Immature natural killer cell (primary cell): Measurements from ENCODE around the gene ELP5. TPM values are rescaled to one million over a fixed set of nuclear protein-coding genes. Genes with fewer than 3 reads are reported as not detected.

ENCODE experiments used
- DNase-seq, 3 donors: peaks; one replicate each; pipeline ENCODE4 v3.0.0; 2022; ENCODE audit warnings: mixed read lengths in 1 of 3
- H3K27ac Mint-ChIP-seq, 6 donors: one replicate each; pipeline ENCODE4 v1.8.0; 2020; ENCODE audit warnings: mixed read lengths in 6 of 6, mild to moderate bottlenecking in 5 of 6, inconsistent platforms in 4 of 6, moderate library complexity in 3 of 6
- H3K27me3 Mint-ChIP-seq, 3 donors: one replicate each; pipeline ENCODE4 v1.8.0; 2020 to 2021; ENCODE audit warnings: low read depth in 3 of 3, mild to moderate bottlenecking in 3 of 3, mixed read lengths in 3 of 3, moderate library complexity in 3 of 3, inconsistent platforms in 1 of 3
- H3K36me3 Mint-ChIP-seq, 3 donors: one replicate each; pipeline ENCODE4 v1.8.0; 2020; ENCODE audit warnings: mixed read lengths in 3 of 3, inconsistent platforms in 2 of 3, mild to moderate bottlenecking in 2 of 3
- H3K4me1 Mint-ChIP-seq, 2 donors: one replicate each; pipeline ENCODE4 v1.8.0; 2020; ENCODE audit warnings: inconsistent platforms in 2 of 2, mild to moderate bottlenecking in 2 of 2, mixed read lengths in 2 of 2, moderate library complexity in 1 of 2
- H3K4me3 Mint-ChIP-seq, 5 donors: one replicate each; pipeline ENCODE4 v1.8.0; 2020; ENCODE audit warnings: mild to moderate bottlenecking in 5 of 5, mixed read lengths in 5 of 5, inconsistent platforms in 3 of 5, moderate library complexity in 3 of 5
- H3K9me3 Mint-ChIP-seq, 6 donors: one replicate each; pipeline ENCODE4 v1.8.0; 2020; ENCODE audit warnings: mild to moderate bottlenecking in 6 of 6, mixed read lengths in 6 of 6, inconsistent platforms in 4 of 6, moderate library complexity in 3 of 6
- polyA plus RNA-seq, 3 donors: library from polyadenylated mRNA; unstranded; fragments of 300-500 nt; fragmentation: Illumina TruSeq; gene quantifications; one replicate each; pipeline ENCODE4 v1.2.3, GENCODE V29; 2021

Gene ELP5, protein sequence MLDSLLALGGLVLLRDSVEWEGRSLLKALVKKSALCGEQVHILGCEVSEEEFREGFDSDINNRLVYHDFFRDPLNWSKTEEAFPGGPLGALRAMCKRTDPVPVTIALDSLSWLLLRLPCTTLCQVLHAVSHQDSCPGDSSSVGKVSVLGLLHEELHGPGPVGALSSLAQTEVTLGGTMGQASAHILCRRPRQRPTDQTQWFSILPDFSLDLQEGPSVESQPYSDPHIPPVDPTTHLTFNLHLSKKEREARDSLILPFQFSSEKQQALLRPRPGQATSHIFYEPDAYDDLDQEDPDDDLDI
- 100 to 1,000 TPM in 1 of 3 donors, 10 to 100 TPM in 2; 65.0 to 108 (median 89.0) TPM for polyA plus RNA-seq

DNA sequence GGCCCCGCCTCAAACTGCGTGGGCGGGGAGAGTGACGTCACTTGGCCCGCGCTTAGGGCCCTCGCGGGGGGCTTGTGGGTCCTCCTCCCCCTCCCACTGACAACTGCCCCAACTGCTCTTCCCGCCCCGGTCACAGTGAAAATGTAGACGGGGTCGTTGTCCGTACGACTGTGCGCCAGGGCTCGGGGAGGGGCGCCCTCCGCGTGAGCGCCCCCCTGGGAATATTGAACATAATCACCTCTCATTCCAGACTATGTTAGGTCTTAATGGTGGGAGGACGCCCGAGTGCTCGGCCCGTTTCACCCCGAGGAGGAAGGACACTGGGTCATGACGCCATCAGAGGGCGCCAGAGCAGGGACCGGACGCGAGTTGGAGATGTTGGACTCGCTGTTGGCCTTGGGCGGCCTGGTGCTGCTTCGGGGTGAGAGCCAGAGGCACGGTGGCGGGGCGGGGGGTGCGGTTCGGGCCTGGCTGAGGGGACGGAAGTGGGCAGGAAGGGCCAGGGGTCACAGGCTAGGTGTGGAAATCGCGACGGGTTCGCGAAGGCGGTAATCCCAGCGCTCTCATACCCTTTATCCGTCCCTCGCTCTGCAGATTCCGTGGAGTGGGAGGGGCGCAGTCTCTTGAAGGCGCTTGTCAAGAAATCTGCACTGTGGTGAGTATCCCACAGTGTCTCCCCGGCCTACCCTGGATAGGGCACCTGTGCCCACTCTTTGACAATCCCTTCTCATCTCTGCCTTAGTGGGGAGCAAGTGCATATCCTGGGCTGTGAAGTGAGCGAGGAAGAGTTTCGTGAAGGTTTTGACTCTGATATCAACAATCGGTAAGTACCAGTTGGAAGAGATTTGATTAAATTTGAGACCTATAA lies at the start of gene ELP5:
Gene ELP5, plus strand, starts transcription at position 40 of the 868 bp plus-strand sequence. Its CDS starts 336 bp downstream, at position 376.
- Mint-ChIP-seq H3K36me3 (peaks cover 9 to 22% (median 13%) of the 10 kb centered on the region in 3 donors), H3K4me1 (peaks cover 44 to 51% of the 10 kb centered on the region in 2 donors), H3K4me3 (peak within 1 kb of the TSS; percentile 96 to 98 (median 97))

DNA sequence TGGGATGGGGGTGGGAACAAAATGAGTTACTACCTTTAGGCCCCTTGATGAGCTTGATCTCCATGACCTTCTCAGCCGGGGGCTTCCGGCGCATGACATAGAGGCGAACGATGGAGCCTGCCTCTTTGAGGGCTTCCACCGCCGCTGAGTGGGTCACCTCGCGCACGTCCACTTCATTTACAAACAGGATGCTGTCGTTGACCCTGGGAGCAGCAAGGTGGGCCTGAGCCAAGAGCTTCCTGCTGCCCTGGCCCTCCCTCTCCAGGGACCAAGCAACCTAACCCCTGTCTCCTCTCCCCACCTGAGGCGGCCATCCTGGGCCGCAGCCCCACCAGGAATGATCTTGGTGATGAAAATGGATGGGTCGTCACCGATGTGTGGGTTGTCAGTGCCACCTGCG lies 48.6 kb upstream of the ELP5 start:
- Mint-ChIP-seq H3K27ac (peak overlapping the region; percentile 93 to 99 (median 97)), H3K27me3 (peaks cover 13 to 16% (median 15%) of the 10 kb centered on the region in 3 donors), H3K9me3 (no peaks in the 10 kb centered on the region), H3K4me1 (peaks cover 31 to 37% of the 10 kb centered on the region in 2 donors), H3K4me3 (peak overlapping the region in 4 of 5 donors; percentile 26 to 91 (median 68)), H3K36me3 (no peaks in the 10 kb centered on the region)
- no peak for DNase-seq

More for the DNA sequence above, at the start of gene ELP5:
- H3K27me3 Mint-ChIP-seq = peaks cover 11 to 13% (median 12%) of the 10 kb centered on the region in 3 donors
- no peaks in the 10 kb centered on the region for H3K9me3 Mint-ChIP-seq
- peak; percentile 90 to 92 (median 91) for DNase-seq
- peak within 1 kb of the TSS; percentile 99 to 100 (median 100) for H3K27ac Mint-ChIP-seq

DNA sequence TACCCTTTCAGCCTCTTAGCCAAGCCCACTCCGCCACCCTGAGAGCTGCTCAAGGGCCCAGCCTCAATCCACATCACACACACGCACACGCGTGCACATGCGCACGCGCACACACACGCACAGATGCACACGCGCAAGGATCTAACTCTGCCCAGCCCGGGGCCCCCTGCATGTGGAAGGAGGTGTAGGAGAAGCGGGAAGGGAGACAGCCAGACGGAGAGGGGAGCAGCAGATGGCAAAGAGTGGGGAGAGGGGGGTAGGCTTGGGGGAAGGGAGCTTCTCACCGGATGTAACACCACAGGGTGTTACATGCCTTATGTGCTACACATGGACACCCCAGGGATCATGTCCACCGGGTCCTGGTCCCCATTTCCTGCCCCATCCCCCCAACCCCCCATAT lies 47.7 kb upstream of the ELP5 start:
- Mint-ChIP-seq H3K36me3 (no peaks in the 10 kb centered on the region), H3K4me3 (peak overlapping the region; percentile 87 to 91 (median 90)), H3K27me3 (peaks cover 14 to 18% (median 16%) of the 10 kb centered on the region in 3 donors), H3K9me3 (no peaks in the 10 kb centered on the region), H3K4me1 (peaks cover 31 to 37% of the 10 kb centered on the region in 2 donors), H3K27ac (peak overlapping the region; percentile 93 to 99 (median 97))
- no peak for DNase-seq

DNA sequence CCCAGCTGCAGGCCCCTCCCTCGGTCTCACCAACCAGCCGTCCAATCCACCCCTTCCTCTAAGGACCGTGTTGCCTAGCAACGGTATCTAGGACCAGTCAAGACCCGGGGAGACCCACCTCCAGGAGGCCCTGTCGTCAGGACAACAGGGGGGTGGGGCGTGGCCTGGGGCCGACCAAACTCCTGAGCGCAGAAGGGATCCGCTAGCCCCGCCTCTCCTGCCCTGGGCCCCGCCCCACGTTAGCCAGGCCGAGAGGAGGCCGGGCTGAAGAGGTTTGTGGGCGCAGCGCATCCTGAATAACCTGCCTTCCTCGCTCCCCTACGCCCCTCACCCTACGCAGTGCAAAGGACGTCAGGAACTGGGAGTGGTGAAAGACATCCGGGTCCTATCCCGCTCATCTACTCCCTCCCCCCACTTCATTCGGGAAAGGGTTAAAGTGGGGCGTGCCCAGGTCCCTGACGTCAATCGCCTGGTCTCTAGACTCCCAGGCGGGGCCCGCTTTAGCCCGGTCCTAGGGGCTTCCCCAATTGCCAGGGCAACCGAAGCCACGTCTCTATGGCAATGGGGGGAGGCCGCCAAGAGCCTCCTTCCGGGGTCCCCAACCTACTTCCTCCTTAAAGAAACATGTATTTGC lies 47.1 kb upstream of the ELP5 start:
- Mint-ChIP-seq H3K4me1 (peaks cover 31 to 37% of the 10 kb centered on the region in 2 donors), H3K4me3 (peak overlapping the region; percentile 87 to 91 (median 90)), H3K27ac (peak overlapping the region; percentile 93 to 99 (median 97)), H3K27me3 (peaks cover 14 to 18% (median 16%) of the 10 kb centered on the region in 3 donors), H3K36me3 (no peaks in the 10 kb centered on the region), H3K9me3 (no peaks in the 10 kb centered on the region)
- DNase-seq = peak; percentile 96 to 97 (median 97)

DNA sequence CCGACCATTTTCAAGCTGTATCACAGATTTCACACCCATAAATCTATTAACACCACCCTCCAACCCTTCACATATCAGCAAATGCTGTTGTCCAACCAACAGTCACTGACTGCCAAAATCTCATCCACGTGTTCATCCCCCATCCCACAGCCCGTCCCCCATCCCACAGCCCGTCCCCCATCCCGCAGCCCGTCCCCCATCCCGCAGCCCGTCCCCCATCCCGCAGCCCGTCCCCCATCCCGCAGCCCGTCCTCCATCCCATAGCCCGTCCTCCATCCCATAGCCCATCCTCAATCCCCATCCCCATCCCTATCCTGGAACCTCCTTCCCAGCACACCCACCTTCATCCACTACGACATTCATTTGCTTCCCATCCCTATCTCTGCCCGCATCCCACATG lies 46.5 kb upstream of the ELP5 start:
- Mint-ChIP-seq H3K4me3 (peak overlapping the region; percentile 87 to 91 (median 90)), H3K36me3 (no peaks in the 10 kb centered on the region)
- DNase-seq = no peak

DNA sequence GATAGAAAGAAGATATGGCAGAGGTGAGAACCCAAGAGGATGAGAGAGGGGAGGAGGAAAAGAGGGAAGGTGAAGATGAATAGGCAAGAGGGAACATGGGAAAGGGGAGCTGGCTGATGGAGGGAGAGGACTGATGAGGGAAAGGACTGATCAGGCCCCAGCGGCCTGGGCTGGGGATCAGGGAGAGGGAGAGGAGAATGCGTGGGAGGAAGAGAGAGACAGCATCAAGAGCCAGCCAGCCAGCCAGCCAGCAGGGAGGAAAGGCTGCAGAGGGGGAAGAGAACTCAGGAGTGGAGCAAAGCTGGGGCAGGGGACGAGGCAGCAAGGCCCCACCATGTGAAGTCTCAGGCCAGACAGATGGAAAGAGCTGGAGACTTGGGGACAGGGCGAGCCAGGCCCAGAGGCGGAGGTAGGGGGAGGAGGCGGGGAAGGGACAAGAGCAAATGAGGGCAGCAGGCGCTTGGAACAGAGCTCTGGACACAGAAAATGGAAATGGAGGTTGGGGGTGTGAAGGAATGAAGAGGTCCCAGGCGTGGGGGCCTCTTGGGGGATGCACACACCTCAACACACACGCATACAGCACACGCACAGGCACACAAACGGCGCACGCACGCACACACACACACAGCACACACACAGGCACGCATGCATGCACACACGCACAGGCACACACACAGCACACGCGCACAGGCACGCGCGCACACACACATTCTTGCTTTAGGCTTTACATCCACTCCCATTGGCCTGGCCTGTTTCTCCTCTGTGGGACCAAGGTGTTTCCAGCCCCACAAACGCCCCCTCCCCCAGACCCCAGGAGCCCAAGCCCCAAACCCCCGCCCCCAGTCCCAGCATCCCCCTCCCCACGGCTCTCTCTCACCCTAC lies 44.7 kb upstream of the ELP5 start:
- Mint-ChIP-seq H3K36me3 (no peaks in the 10 kb centered on the region), H3K9me3 (no peaks in the 10 kb centered on the region), H3K27ac (peak overlapping the region in 5 of 6 donors; percentile 72 to 98 (median 89)), H3K27me3 (peaks cover 20 to 22% (median 20%) of the 10 kb centered on the region in 3 donors), H3K4me3 (peak overlapping the region in 2 of 5 donors; percentile 1 to 3), H3K4me1 (peaks cover 31 to 36% of the 10 kb centered on the region in 2 donors)
- DNase-seq = no peak

More for the DNA sequence above, 46.5 kb upstream of the ELP5 start:
- peaks cover 31 to 37% of the 10 kb centered on the region in 2 donors for H3K4me1 Mint-ChIP-seq
- H3K27ac Mint-ChIP-seq = peak overlapping the region; percentile 93 to 99 (median 97)
- no peaks in the 10 kb centered on the region for H3K9me3 Mint-ChIP-seq
- peaks cover 15 to 19% (median 18%) of the 10 kb centered on the region in 3 donors for H3K27me3 Mint-ChIP-seq

DNA sequence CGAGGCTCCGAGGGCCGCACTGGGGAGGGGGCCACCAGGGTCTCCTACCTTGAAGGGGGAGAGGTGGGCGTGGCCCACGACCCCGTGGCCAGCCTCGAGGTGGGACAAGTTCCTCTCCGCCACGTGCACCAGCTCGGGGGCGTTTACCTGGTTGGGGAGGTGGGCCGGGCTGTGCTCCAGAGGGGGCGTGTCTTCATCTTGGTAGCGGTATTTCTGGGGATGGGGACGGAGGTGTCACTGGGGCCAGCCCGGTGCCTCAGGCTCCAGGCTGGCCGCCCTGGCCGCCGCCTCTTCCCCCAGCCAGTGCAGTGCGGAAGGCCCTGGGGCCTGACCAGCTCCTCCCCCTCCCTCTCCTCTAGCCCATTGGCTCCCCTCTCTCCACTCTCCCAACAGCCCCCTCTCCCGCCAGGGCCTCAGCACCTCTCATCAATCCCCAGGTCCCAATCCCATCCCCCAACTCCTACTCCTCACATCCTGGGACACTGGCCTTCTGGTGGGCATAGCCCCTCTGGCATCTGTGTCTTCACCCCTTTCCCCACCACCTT lies 43.9 kb upstream of the ELP5 start:
- no peaks in the 10 kb centered on the region for H3K36me3 Mint-ChIP-seq
- H3K27ac Mint-ChIP-seq = peak overlapping the region in 4 of 6 donors; percentile 14 to 84 (median 70)
- H3K4me1 Mint-ChIP-seq = peaks cover 27 to 33% of the 10 kb centered on the region in 2 donors
- no peaks in the 10 kb centered on the region for H3K9me3 Mint-ChIP-seq
- peaks cover 19 to 23% (median 20%) of the 10 kb centered on the region in 3 donors for H3K27me3 Mint-ChIP-seq
- no peak overlapping the region for H3K4me3 Mint-ChIP-seq
- no peak for DNase-seq

DNA sequence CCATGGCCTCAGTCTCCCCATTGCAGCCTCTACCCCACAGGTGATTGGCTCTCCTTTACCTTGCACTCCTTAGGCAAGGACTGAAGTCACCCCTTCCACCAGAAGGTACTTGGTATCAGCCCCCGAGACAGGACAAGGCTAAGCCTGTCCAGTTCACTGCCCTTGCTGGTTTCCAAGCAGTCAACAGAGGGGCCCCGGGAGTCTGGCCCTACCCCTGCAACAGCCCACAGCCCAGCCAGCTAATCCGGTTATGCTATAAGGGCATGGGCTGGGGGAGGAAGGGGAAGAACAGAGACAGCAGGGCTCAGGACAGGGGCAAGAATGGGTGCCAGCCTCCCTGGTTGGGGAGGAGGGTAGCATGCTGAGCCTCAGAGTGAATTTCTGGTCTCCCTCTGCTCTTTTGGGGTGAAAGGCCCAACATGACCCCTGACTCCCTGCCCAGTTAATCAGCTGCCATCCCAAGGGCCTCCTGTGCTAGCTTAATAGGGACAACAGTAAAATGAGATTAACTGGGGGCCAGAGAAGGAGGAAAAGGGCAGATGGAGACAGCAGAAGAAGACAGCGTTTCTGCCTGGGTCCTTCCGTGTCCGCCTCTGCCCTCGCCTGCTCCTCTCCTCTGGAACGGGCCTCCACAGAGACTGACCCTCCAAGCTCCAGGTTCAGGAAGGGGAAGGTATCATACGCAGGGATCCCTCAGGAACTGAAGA lies 43.1 kb upstream of the ELP5 start:
- Mint-ChIP-seq H3K9me3 (no peaks in the 10 kb centered on the region), H3K27ac (peak overlapping the region in 3 of 6 donors; percentile 14 to 71 (median 68)), H3K36me3 (no peaks in the 10 kb centered on the region), H3K4me3 (no peak overlapping the region), H3K4me1 (peaks cover 31 to 34% of the 10 kb centered on the region in 2 donors), H3K27me3 (peaks cover 25 to 27% (median 27%) of the 10 kb centered on the region in 3 donors)
- DNase-seq = no peak

DNA sequence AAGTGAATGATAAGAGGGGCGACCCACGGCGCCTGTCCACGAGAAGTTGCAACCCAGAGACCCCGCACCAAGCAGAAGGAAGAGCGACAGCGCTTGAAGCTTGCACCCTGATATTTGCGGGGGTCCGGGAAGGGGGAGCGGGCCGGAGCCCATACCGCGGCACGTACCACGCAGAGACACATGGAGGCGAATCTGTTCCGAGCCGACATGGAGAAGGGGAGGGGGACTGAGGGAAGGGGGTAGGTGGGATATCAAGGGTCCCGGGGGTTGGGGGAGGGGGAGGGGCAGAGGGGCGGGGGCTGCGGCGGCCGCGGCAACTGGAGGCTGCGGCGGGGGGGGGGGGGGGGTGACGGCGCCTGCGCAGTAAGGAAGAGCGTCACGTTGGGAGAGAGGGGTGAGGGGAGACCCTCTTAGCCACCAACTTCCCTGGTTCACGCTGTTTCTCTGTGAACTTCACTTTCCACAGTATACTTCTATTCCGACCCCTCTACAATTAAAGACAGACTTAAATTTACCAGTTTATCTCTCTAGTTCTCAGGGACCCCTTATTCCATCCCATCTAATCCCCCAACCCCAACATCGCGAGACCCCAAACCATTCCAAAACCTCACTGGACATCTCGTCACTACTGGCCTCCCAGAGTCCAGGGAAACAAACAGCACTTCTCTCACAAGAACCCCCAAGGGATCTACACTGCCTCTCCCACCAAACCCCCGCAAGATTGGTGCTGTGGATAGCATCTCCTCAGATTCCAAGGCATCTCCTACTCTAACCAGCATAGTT lies 40.3 kb upstream of the ELP5 start:
- H3K27ac Mint-ChIP-seq = peak overlapping the region in 3 of 6 donors; percentile 27 to 65 (median 62)
- peaks cover 20 to 25% (median 22%) of the 10 kb centered on the region in 3 donors for H3K27me3 Mint-ChIP-seq

DNA sequence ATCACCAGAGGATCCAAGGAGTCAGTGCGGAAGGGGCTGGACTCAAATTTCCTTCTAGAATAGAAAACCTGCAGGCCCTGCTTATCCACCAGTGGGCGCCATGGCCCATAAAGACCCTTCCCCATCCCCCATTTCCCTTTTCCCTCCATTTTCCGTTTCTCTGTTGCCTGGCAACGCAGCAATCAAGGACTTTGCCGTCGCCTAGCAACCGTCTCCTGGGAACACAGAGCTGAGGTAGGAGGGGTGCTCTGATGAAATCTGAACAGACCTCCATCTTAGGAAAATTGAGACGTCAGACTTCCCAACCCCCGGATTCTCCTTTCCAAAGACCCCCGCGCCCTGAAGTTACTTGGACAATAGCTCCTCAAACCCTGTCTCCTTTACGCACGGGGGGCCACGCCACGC lies 38.1 kb upstream of the ELP5 start:
- H3K4me1 Mint-ChIP-seq = peaks cover 31 to 34% of the 10 kb centered on the region in 2 donors
- no peaks in the 10 kb centered on the region for H3K36me3 Mint-ChIP-seq
- peaks cover 18 to 24% (median 19%) of the 10 kb centered on the region in 3 donors for H3K27me3 Mint-ChIP-seq
- no peaks in the 10 kb centered on the region for H3K9me3 Mint-ChIP-seq
- H3K4me3 Mint-ChIP-seq = peak overlapping the region; percentile 82 to 90 (median 87)
- H3K27ac Mint-ChIP-seq = peak overlapping the region; percentile 84 to 97 (median 96)
- DNase-seq = no peak

More for the DNA sequence above, 40.3 kb upstream of the ELP5 start:
- no peaks in the 10 kb centered on the region for H3K9me3 Mint-ChIP-seq
- peaks cover 28 to 29% of the 10 kb centered on the region in 2 donors for H3K4me1 Mint-ChIP-seq
- H3K36me3 Mint-ChIP-seq = no peaks in the 10 kb centered on the region
- no peak for DNase-seq
- H3K4me3 Mint-ChIP-seq = no peak overlapping the region
